ENCODE measurements around the gene SLC35E2B. TPM values are rescaled to one million over a fixed set of nuclear protein-coding genes. Genes with fewer than 3 reads are reported as not detected.
A peak's percentile ranks its signal among the peaks of the same experiment; 100 is the strongest.
"Not testable (repeated sequence)": the region's sequence is repeated elsewhere in the genome, so short reads cannot be mapped to it uniquely, and the experiment has no call there.

SLC35E2B gene
- polyA plus RNA-seq, 10 donors = 29.1 to 61.6 (median 45.5) TPM

GRCh38 chr1:1705623-1706022 lies 13.0 kb upstream of the SLC35E2B start:
- DNase-seq = not testable (repeated sequence)

DNA sequence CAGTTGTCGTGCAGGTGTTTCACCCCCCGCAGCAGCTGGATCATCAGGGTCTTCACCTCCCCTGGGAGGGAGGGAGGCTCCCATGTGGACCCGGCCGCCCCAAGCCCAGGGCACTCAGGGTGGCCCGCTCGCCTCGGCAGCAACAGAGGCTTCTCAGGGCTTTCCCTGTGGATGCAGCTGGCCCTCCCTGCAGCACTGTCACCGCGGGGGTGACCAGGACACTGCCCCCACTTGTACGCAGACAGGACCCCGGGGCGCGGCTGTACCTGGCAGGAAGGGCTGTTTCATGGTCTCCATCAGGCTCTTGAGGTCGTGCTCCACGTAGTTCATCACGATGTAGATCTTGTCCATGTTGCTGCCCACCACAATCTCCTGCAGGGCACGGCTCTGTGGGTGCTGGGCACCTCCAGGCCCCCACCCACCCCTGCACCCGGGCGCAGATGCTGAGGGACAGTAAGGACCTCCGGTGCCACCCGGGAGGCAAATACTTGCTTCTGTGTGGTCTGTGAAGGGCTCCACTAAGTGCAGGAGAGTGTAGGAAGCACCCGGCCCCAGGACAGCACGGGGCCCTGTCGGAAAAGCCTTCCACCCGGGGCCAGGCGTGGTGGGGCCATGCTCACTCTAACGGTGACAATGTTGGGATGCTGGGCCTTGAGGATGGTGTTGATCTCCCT lies 11.8 kb upstream of the SLC35E2B start:
- DNase-seq = not testable (repeated sequence)

DNA sequence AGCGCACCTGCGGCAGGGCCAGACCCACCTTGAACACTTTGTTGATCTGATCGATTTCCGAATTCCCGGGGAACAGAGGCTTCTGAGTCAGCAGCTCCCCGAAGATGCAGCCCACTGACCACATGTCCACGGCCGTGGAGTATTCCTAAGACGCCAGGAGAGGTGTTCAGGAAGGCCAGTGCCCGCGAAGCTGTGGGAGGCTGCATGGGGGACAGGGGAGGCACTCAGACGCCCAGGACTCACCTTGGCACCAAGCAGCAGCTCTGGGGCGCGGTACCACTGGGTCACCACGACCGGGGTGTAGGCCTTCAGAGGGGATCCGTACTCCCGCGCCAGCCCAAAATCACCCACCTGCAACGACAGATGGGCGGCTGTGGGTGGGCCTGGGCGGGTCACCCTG lies 11.2 kb upstream of the SLC35E2B start:
- DNase-seq = no peak

DNA sequence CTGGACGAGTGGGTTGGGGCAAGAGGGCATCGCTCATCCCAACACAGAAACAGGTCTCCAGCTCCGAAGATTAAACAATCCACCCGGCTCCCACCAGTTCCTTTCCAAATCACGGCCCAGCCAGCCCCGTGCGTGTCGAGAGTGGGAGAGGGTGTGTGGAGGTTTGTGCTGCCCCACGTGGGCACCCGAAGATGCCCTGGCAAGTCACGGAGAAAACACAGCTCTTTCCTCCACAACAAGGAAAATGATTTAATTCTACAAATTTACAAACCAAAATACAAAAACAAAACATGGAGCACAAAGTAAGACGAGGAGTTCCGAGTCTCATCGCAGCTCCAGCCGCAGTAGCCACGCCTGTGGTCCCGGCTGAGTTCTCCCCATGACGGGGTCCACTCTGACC lies 9.9 kb upstream of the SLC35E2B start:
- DNase-seq = not testable (repeated sequence)

- DNase-seq = not testable (repeated sequence)
Observed at GRCh38 chr1:1700557-1700956, 8.0 kb upstream of the SLC35E2B start.

GRCh38 chr1:1700067-1700466 lies 7.5 kb upstream of the SLC35E2B start:
- DNase-seq = not testable (repeated sequence)

DNA sequence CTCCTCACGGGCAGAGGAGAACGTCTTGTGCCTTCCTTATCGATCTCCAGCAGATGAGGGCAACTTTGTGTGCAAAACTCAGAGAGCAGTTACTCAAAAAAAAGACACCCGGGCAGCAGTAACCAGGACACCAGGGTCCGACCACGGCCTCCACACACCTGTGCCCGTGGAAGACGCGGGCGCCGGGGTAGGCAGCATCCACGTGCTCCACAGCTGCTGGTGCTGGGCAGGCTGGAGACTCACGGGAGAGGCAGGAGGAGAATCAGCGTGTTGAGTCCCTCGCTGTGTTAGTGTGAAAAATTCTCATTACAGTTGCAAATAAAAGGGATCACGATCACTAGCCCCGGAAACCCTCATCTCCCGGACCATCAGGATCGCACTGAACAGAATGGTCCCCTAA lies 6.5 kb upstream of the SLC35E2B start:
- not testable (repeated sequence) for DNase-seq

DNA sequence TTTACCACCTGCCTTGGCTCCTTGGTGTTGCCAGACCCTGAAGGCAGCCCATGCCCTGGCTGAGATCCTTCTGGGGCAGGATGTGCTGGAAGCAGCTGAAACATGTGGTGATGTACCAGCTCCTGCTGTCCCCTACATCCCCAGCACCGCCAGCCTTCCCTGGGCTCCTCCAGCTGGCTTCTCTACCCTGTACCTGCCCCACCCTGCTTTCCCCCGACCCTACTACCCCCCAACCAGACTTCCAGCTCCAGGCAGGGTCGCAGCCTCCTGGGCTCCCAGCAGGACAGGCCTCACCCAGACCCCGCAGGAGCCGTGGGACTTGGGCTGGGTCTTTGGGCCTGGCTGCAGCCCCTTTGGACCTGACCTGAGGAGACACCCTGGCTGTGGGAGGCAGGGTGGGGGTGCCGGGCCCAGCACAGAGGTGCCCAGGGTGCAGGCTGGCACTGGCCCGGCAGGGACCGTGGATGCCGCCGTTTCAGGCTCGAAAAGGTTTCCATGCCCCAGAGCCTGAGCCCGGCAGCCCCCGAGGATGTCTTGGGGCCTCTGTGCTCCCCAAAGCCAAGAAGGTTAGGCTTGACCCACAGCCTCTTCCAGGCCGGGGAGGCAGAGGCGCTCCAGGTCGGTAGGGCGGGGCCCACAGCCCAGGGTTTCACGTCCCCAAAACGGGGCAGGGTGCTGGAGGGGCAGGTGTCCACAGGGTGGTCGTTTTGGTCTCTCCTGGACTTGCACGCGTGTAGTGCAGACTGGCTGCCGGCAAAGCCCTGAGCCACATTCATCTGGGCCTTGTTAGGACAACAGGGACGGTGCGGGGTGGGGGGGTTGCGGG lies 5.0 kb upstream of the SLC35E2B start:
- not testable (repeated sequence) for DNase-seq

DNA sequence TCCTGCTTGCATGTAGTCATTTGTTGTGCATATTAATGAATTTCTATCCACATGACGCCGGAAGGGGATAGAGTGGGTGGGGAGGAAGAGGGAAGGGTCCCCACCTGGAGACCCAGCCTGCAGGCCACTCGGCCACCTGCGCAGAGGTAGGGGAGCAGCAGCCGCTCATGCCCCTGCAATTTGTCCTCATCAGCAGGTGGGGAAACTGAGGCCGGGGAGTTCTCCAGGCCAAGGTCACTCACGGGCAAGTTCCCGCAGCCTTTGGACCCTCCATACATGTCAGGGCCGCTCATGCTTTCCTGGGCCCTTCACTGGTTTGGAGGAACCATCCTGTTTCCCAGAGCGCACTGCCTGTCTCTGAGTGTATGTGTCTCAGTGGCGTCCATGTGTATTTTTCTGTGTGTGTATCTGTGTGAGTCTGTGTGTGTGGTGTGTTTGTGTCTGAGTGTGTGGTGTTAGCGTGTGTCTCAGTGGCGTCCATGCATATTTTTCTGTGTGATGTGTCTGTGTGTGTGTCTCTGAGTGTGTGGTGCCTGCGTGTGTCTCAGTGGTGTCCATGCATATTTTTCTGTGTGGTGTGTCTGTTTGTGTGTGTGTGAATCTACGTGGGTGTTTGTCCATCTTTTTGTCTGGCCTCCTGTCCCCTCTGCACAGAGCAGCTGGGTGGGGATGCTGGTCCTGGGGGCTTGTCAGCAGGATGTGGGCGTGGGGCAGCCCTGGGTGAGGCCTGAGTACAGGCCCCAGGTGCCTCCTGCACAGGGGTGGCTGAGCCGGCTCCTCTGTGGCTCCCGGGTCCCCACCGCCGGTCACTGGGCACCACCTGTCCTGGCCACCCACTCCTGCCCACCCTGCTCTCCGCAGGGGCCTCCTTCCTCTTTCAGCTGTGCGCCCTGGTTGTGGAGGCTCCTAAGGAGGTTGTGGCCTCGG lies 4.1 kb upstream of the SLC35E2B start:
- DNase-seq = not testable (repeated sequence)

GRCh38 chr1:1692324-1692713 lies 276 bp downstream of the SLC35E2B start:
- DNase-seq = peak; percentile 57 to 90 (median 75)

DNA sequence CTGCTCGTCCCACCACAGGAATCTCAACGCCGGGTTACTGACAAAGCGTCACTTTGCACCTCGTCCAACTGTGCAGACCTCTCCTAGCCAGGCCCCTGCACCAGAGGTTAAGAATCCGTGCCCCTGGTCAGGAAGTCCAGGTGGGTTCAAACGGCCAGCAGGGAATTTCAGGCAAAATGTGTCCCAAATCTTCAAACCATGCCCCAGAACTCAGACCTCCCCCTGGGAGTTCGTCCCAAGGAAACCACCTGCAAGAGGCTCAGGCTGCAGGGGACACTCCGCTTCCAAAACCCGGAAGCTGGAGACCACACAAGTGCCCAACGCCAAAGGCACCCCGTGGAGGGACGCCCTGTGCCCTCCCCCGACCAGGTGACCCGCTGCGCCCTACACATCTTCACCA lies 1.2 kb downstream of the SLC35E2B start:
- DNase-seq = not testable (repeated sequence)

DNA sequence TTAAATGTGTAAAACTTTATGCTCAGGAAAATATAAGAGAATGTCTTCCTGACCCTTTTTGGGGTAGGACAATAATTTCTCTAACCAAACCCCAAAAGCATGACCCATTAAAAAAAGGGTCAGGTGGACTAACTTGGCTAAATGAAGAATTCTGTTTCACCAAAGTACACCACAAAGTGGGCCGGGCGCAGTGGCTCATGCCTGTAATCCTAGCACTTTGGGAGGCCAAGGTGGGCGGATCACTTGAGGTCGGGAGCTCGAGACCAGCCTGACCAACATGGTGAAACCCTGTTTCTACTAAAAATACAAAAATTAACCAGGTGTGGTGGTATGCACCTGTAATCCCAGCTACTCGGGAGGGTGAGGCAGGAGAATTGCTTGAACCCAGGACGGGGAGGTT lies 3.1 kb downstream of the SLC35E2B start:
- not testable (repeated sequence) for DNase-seq

DNA sequence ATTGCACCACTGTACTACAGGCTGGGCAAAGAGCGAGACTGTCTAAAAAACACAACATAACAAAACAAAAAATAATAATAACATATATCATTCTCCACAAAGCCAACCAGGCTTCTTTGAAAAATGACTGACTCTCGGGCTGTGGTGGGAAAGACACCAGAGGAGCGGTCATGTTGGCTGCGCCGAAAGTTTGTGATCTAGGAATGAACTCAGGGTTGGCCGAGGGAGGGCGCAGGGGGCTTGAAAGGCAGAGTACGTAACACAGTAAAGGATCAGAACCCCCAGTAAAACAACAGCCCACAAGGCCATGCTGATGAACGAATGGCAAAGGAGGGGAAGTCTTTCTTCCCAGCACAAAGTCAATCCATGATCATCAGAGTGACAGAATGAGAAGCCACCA lies 4.7 kb downstream of the SLC35E2B start:
- DNase-seq = no peak

- no peak for DNase-seq
Observed at GRCh38 chr1:1684031-1684681, 8.4 kb downstream of the SLC35E2B start.

GRCh38 chr1:1683104-1683905 lies 9.3 kb downstream of the SLC35E2B start:
- DNase-seq = no peak

DNA sequence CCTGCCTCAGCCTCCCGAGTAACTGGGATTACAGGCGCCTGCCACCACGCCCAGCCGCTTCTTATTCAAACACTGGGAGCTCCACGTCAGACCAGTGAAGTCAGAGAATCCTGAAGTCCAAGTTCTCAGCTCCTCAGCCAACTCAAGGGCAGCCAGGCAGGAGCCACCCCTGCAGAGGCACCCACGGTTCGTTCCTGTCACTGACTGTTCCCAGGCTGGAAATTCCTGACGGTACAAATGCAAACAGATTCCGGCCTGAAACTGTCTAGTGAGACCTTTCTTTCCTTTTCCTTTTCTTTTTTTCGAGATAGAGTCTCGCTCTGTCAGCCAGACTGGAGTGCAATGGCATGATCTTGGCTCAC lies 11.7 kb downstream of the SLC35E2B start:
- DNase-seq = no peak

DNA sequence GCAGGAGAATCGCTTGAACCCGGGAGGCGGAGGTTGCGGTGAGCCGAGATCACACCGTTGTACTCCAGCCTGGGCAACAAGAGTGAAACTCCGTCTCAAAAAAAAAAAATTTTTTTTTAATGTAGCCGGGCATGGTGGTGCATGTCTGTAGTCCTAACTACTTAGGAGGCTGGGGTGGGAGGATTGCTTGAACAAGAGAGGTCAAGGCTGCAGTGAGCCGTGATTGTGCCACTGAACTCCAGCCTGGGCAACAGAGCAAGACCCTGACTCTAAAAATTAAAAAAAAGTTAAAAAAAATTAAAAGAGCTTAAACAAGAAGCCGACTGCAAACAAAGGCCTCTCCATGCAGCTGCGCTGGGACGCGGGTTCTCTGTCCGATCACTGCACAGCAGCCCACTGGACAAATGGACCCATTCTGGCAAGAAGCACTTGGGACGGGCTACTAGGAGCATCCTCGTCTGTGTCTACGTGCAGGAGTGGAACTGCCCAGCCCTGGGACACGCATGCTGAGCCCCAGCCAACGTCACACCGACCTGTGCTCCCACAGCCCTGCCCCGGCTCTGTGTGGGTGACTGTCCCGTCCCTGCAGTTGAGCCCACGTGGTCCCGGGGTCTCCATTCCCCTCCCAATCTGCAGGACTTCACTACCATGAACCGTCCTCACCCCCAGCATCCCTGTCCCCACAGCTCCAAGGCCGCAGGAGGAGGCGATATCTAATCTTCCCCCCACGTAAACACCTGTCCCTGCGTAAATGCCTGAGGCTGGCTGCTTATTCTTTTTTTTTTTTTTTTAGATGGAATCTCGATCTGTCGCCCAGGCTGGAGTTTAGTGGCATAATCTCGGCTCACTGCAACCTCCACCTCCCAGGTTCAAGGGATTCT lies 12.3 kb downstream of the SLC35E2B start:
- DNase-seq = no peak

GRCh38 chr1:1678581-1679380 lies 13.8 kb downstream of the SLC35E2B start:
- no peak for DNase-seq
